HG03432 (cell line): ENCODE data around the gene SLC35F3.
"Not testable (repeated sequence)": the region's sequence is repeated elsewhere in the genome, so short reads cannot be mapped to it uniquely, and the experiment has no call there.

Experiments
- ATAC-seq: cut with Tn5 transposase; IDR thresholded peaks from one replicate; pipeline ENCODE4 v1.9.1; 2021; ENCODE audit warnings: mild to moderate bottlenecking, moderate library complexity; ENCODE audit not compliant: unreplicated experiment

The SLC35F3 gene

GRCh38 chr1:234140388-234140787 is 235.9 kb downstream of the SLC35F3 start:
- ATAC-seq: no peak

GRCh38 chr1:234141006-234141405 is 236.5 kb downstream of the SLC35F3 start:
- no peak for ATAC-seq

GRCh38 chr1:234143681-234144080 is 239.2 kb downstream of the SLC35F3 start:
- ATAC-seq: no peak

GRCh38 chr1:234144901-234145300 is 240.4 kb downstream of the SLC35F3 start:
- no peak for ATAC-seq

GRCh38 chr1:234148350-234148749 is 243.9 kb downstream of the SLC35F3 start:
- ATAC-seq: no peak

GRCh38 chr1:234148816-234149215 is 244.3 kb downstream of the SLC35F3 start:
- ATAC-seq: no peak

- no peak for ATAC-seq
Observed at GRCh38 chr1:234149217-234149616, 244.7 kb downstream of the SLC35F3 start.

GRCh38 chr1:234150892-234151291 is 246.4 kb downstream of the SLC35F3 start:
- ATAC-seq: no peak

GRCh38 chr1:234152344-234152743 is 247.9 kb downstream of the SLC35F3 start:
- ATAC-seq: not testable (repeated sequence)

- ATAC-seq: no peak
Observed at GRCh38 chr1:234154320-234155251, 250.1 kb downstream of the SLC35F3 start.

- no peak for ATAC-seq
Observed at GRCh38 chr1:234162661-234163060, 258.2 kb downstream of the SLC35F3 start.

GRCh38 chr1:234163267-234163919 is 258.9 kb downstream of the SLC35F3 start:
- no peak for ATAC-seq

GRCh38 chr1:234164098-234164709 is 259.7 kb downstream of the SLC35F3 start:
- no peak for ATAC-seq

GRCh38 chr1:234168061-234168724 is 263.7 kb downstream of the SLC35F3 start:
- no peak for ATAC-seq

- ATAC-seq: no peak
Observed at GRCh38 chr1:234169161-234169849, 264.8 kb downstream of the SLC35F3 start.

GRCh38 chr1:234170067-234170466 is 265.6 kb downstream of the SLC35F3 start:
- no peak for ATAC-seq

- ATAC-seq: no peak
Observed at GRCh38 chr1:234170622-234171021, 266.1 kb downstream of the SLC35F3 start.

- ATAC-seq: no peak
Observed at GRCh38 chr1:234173968-234174367, 269.5 kb downstream of the SLC35F3 start.

GRCh38 chr1:234175363-234175762 is 270.9 kb downstream of the SLC35F3 start:
- no peak for ATAC-seq

GRCh38 chr1:234176000-234176399 is 271.5 kb downstream of the SLC35F3 start:
- no peak for ATAC-seq
